Pulmonary artery endothelial cell (primary cell): ENCODE measurements around the gene TBC1D4. TPM values are rescaled to one million over a fixed set of nuclear protein-coding genes. Genes with fewer than 3 reads are reported as not detected.
"Not testable (repeated sequence)": the region's sequence is repeated elsewhere in the genome, so short reads cannot be mapped to it uniquely, and the experiment has no call there.

Experiments used
- DNase-seq: peaks from one replicate; pipeline ENCODE4 v3.0.0-alpha.2; 2011; ENCODE audit warnings: low read depth, low spot score
- total RNA-seq: library from RNA; depleted of rRNA; stranded (reverse); fragments of >200 nt; gene quantifications from 2 replicates; pipeline ENCODE4 v1.2.3, GENCODE V29; 2014

TBC1D4 gene
- total RNA-seq, 1 donor from 2014 or later: 55.6 TPM

GRCh38 chr13:75452564-75452963 lies 29.4 kb downstream of the TBC1D4 start:
- no peak for DNase-seq

DNA sequence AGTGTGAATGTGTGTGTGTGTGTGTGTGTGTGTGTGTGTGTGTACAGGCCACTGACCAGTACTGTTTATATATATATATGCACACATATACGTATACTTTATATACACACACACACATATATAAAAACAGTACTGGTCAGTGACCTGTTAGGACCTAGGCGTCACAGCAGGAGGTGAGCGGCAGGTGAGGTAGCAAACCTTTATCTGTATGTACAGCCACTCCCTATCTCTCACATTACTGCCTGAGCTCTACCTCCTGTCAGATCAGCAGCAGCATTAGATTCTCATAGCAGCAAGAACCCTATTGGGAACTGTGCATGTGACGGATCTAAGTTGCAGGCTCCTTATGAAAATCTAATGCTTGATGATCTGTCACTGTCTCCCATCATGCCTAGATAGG lies 34.5 kb downstream of the TBC1D4 start:
- no peak for DNase-seq

- no peak for DNase-seq
These were observed 35.1 kb downstream of the TBC1D4 start for GRCh38 chr13:75446874-75447273.

GRCh38 chr13:75445717-75446499 lies 36.1 kb downstream of the TBC1D4 start:
- no peak for DNase-seq

GRCh38 chr13:75444016-75444415 lies 38.0 kb downstream of the TBC1D4 start:
- DNase-seq: no peak

DNA sequence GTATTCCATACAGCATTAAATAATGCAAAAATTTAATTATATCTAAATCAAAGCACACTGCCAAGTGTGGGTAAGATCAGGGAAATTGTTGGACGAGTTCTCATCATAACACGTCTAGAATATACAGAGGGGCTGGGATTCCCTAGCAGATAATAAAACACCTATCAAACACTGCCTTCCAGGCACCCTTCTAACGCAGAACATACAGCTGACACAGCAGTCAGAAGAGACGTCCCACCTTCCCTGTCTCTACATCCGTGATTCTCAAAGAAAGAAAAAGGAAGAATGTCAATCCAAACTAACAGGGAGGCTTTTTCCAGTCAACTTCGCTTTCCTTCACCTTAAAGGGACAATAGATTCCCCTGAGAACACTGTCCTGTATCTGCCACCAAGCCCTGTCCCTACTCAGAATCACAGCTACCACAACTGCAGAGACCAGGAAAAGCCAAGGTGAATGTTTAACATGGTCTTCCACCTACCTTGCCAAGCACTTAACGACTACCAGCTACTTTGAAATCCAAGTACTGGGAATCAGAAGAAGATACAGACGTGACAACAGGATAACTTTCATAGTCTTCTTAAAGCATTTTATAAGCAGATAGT lies 38.5 kb downstream of the TBC1D4 start:
- DNase-seq: no peak

DNA sequence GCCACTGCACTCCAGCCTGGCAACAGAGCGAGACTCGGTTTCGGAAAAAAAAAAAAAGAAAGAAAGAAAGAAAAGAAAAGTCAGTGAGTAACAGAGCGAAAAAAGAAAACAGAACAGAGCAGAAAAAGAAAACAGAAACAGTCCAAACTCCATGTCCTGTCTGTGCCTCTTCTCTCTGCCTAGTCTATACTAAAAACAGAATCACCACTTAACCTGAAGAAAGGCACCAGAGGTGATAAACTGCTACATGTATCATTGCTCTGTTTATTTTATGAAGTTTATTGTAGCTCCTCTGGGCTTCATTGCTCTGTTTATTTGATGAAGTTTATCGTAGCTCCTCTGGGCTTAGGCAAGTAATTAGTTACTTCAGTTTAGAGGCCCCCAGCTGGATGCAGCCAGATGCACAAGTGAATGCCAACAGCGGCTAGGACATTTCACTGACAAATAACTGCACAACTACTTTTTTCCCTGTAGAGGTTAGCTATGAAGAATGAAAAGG lies 39.2 kb downstream of the TBC1D4 start:
- no peak for DNase-seq

- DNase-seq: no peak
These were observed 41.9 kb downstream of the TBC1D4 start for GRCh38 chr13:75440100-75440499.

DNA sequence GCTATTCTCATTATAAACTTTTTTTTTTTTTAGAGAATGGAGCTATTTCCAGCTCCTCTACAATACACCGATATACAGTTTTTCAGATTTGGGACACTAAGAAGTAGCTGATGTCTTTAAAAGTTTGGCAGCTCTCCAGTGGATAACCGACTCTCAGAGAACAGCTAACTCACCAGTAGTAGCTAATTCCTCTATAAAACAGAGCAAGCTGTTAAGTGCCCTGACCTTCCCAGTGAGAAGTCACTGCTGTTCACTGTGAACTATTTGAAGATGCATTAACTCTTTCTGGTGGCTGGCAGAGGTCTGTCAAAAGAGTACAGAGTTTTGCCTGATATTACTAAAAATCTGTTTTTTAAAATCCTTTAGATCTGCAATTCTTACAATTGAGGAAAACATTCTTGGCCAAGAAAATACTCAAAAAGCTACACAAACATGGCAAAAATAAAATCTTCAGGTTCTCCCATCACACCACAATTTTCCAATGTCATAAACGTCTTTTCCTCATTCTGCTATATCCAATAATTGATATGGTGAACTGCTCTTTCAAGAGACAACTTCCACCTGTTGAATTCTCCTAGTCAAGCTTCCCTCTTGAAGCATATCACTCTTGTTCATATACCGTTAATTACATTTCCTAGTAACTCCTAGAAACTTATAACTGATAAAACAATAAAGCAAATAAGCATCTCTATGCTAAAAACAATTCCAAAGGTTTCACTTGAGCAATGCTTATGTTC lies 44.2 kb downstream of the TBC1D4 start:
- DNase-seq: no peak

- not testable (repeated sequence) for DNase-seq
These were observed 47.8 kb downstream of the TBC1D4 start for GRCh38 chr13:75434126-75434525.

GRCh38 chr13:75432811-75433244 lies 49.1 kb downstream of the TBC1D4 start:
- no peak for DNase-seq

DNA sequence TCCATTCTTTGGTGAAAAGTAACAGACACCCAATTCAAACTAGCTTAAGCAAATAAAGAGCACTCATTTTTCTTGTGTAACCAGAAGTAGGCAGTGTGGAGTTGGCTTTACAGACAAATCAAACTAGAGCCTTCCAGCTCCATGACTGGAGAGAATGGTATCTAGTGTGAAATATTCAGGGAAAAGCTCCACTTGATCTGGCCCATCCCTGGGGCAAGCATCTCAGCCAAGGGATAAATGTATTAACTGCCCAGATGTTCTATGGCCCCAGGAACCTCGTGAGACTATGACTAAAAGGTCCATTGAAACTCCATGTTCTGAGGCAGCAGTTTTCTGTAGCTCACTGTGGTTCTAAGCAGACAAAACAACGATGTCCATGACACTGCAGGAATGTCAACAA lies 49.9 kb downstream of the TBC1D4 start:
- no peak for DNase-seq

DNA sequence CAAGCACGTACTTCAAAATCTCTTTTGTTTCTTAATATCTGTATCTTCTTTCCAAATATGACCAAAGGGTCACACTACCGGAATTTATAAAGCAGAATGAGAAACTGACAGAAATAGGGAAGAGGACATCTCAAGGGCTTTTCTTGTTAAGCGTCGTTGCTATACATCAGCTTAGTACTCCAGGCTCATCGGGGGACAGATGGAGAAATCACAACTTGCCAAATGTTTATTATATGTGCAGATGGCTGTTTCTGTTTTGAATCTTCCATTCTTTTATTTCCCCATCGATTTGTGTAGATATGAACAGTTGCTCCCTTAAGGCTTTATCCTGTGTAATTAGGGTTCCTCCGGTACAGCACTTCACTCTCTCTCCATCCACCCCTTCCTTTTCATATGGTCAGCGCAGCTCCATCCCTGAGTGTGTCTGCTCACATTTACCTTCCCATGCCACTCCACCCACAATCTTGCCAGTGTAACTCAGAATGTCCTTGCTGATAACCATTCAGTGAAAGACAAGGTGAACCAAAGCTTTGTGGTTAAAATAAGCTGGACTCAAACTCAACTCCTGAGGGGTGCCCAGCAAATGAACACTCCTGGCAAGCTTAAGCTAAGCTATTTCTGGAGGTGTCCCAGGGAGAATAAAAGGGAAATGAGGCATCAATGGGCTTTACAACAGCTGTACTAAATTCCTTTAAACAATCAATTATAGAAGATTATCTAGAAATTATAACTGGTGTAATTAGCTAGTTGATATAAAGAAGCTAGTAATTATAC lies 51.3 kb downstream of the TBC1D4 start:
- no peak for DNase-seq

- no peak for DNase-seq
These were observed 55.5 kb downstream of the TBC1D4 start for GRCh38 chr13:75426421-75426820.

DNA sequence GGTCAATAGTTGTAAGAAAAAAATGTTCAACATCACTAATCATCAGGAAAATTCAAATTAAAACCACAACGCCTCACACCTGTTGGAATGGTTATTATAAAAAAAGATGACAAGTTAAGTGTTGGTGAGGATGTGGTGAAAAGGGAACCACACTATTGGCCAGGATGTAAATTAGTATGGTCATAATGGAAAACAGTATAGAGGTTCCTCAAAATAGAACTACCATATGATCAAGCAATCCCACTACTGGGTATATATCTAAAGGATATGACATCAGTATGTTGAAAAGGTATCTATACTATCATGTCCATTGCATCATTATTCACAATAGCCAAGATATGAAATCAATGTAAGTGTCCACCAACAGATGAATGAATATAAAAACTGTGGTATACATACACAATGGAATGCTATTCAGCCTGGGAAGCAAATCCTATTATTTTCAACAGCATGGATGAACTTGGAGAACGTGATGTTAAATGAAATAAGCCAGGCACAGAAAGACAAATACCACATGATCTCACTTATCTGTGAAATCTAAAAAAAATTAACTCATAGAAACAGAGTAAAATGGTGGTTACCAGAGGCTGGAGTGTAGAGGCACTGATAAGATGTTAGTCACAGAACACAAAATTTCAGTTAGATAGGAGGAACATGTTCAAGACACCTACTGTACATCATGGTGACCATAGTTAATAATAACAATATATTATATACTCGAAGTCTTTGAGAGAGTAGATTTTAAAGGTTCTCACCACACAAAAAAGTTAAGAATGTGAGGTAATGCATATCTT lies 56.6 kb downstream of the TBC1D4 start:
- no peak for DNase-seq

- DNase-seq: no peak
These were observed 58.0 kb downstream of the TBC1D4 start for GRCh38 chr13:75423946-75424345.

DNA sequence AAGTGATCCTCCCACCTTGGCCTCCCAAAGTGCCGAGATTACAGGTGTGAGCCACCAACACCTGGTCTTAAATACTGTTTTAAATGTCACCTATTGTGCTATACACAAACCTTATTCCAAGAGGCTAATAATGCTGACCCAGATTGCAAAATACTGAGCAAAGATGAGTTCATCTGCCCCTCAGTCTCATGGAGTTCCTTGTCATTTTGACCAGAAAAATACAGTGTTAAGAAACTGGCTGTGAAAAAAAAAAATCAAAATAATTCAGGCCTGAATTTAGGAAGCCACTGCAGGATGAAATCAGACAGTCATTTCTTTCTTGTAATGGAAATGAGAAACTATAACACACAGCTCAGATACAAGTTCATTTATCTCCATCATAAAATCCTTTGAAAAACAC lies 59.9 kb downstream of the TBC1D4 start:
- no peak for DNase-seq

DNA sequence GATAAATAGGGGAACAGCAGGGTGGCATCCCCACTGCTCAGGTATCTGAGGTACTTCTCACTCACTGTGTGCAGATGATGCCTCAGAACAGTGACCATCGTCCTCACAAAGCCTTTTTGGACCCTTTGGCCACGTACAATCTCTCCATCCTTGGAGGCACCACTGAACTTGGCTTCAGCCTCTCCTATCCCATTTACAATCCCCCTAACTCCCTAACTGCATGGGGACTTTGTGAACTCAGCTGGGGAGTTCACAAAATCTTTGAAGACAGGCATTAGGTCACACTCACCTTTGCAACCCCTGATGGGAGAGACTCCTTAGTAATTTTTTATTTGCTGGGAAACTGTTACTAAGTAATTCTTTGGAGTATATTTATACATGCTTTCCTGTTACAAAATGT lies 60.8 kb downstream of the TBC1D4 start:
- no peak for DNase-seq

DNA sequence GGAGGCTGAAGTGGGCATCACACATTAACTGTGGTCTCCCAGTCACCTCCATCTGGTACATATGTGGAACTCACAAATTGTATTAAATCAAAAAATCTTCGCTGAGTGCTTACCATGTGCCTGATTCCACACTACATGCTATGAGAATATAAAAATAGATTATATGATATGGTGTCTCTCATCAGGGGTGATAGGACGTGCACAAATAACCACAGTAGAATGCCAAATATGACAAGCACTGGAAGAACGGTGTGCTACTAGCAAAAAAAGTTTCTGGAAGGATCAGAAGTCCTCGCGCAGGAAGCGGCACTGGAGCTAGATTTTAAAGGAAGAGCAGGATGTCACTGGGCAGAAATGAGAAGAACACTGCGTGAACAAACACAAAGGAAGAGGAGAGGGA lies 62.3 kb downstream of the TBC1D4 start:
- no peak for DNase-seq

- DNase-seq: no peak
These were observed 63.0 kb downstream of the TBC1D4 start for GRCh38 chr13:75418997-75419396.
